ENCODE results near the gene EEF1A2.

- no peak for TF ChIP-seq CTCF (IDR thresholded peaks at IDR 0.05)
- TF ChIP-seq POLR2A (IDR thresholded peaks at IDR 0.05): no peak
Measured at GRCh38 chr20:63441136-63442099, 57.5 kb downstream of the EEF1A2 start.

All from tibial nerve (tissue), 3 donors.